ENCODE results near the gene HDGFL2. TPM values are rescaled to one million over a fixed set of nuclear protein-coding genes. Genes with fewer than 3 reads are reported as not detected.
"Not testable (repeated sequence)": the region's sequence is repeated elsewhere in the genome, so short reads cannot be mapped to it uniquely, and the experiment has no call there.

The HDGFL2 gene
- total and polyA plus RNA-seq, 2 donors (not counting 1 experiment from before 2014, with no cell fraction given): 19.5 to 51.2 TPM

DNA sequence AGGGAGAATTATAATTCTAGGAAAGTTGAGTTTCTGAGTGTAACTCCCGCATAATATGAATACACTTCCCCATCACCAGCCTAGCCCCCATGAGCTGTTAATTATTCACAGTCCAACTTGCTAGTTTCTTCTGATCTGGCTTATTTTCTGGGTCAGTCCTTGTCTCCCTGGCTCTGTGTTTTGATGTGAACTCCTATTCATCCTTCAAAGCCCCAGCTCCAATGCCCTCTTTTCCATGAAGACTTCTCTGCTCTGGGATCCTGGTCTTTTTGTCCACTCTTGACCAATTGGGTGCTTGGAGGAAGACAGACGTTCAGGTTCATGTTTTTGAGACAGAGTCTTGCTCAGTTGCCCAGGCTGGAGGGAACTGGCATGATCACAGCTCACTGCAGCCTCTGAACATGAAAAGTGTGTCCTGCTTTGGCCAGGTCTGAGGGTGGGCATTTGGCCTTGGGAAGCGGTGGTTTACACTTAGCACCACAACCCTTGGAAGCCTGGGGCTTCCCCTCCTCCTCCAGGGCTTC, 67.1 kb downstream of the HDGFL2 start:
- H3K4me3 ChIP-seq (replicated peaks in 1 of 4; ENCODE audit: control extremely low read depth in 1 of 4, insufficient read depth in 1 of 4, low read depth in 3 of 4, low read length in 4 of 4): no peak overlapping the region
- H3K4me1 ChIP-seq (ENCODE audit: control insufficient read depth, extremely low read depth, insufficient read depth, low read length): no peaks in the 10 kb centered on the region
- H3K4me2 ChIP-seq (ENCODE audit: extremely low read depth, insufficient read depth, low read length): no peak overlapping the region
- H2AFZ ChIP-seq (ENCODE audit: low read length): no peak overlapping the region
- H3K36me3 ChIP-seq (ENCODE audit: control insufficient read depth, insufficient read depth, low read length): no peaks in the 10 kb centered on the region
- H3K9ac ChIP-seq (ENCODE audit: insufficient read depth, low read length): no peak overlapping the region
- no peaks in the 10 kb centered on the region for H4K20me1 ChIP-seq (ENCODE audit: control insufficient read depth, extremely low read depth, insufficient read depth, low read length)
- no peak overlapping the region for H3K27ac ChIP-seq (ENCODE audit: insufficient read depth, low read length)
- TF ChIP-seq, protein P1, sequence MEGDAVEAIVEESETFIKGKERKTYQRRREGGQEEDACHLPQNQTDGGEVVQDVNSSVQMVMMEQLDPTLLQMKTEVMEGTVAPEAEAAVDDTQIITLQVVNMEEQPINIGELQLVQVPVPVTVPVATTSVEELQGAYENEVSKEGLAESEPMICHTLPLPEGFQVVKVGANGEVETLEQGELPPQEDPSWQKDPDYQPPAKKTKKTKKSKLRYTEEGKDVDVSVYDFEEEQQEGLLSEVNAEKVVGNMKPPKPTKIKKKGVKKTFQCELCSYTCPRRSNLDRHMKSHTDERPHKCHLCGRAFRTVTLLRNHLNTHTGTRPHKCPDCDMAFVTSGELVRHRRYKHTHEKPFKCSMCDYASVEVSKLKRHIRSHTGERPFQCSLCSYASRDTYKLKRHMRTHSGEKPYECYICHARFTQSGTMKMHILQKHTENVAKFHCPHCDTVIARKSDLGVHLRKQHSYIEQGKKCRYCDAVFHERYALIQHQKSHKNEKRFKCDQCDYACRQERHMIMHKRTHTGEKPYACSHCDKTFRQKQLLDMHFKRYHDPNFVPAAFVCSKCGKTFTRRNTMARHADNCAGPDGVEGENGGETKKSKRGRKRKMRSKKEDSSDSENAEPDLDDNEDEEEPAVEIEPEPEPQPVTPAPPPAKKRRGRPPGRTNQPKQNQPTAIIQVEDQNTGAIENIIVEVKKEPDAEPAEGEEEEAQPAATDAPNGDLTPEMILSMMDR (conservative IDR thresholded peaks at IDR 0.05 in 1 of 2, IDR thresholded peaks at IDR 0.05 in 1 of 2; ENCODE audit: low read depth in 1 of 2, low read length in 2 of 2): no peak
- no peak for TF ChIP-seq EZH2 (IDR thresholded peaks at IDR 0.05; ENCODE audit: low read length, missing control alignments)
- H3K79me2 ChIP-seq (ENCODE audit: control insufficient read depth, insufficient read depth, low read length): no peaks in the 10 kb centered on the region
- peaks cover 4% of the 10 kb centered on the region for H3K27me3 ChIP-seq (ENCODE audit: control insufficient read depth, insufficient read depth, low read length)
- DNase-seq (ENCODE audit: low read depth in 2 of 2): no peak
- H3K9me3 ChIP-seq (ENCODE audit: control insufficient read depth, insufficient read depth, low read depth, low read length): no peaks in the 10 kb centered on the region

DNA sequence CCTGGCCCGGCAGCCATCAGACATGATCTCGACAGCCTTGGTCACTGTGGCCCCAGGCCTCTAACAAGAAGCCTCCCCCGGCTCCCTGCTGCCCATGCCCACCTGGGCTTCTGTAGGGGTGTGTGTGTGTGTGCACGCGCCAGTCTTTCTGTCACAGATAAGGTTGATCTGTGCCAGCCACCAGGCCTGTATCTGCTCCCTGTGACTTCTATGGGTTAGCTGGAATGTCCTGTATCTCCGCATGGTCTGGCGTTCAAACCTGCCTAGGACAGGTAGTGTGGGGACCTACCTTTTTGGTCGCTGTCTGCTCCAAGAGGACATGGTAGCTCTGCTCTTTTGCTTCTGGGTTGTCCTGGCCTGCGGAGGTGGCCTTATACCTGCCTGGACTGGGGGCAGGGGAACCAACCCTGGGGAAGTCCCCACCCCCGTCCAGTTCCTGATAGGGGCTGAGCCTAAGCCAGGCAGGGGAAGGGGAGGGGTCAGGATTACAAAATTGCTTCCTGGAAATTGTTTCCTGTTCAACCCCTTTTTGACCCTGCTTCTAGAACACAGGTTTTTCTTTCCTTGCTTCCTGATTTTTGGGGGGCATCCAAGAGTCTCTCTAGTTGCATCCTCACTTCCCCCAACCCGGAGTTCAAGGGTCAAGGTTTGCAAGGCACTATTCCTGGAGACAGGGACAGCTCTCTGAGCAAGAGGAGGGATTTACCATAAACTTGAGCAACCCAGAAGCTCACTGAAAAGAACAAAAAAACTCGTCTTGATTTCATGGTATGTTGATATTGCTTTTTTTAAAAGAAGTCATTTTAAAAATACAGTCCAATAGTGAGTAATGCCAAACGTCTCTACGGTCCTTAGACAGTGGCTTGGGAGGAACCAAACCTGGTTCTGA, 67.8 kb downstream of the HDGFL2 start, which contains the start of gene LRG1:
Gene LRG1, minus strand, starts transcription at position 344 of the 889 bp plus-strand sequence. Its CDS starts 23 bp downstream, at position 321.
- no peaks in the 10 kb centered on the region for H4K20me1 ChIP-seq (ENCODE audit: control insufficient read depth, extremely low read depth, insufficient read depth, low read length)
- H3K9me3 ChIP-seq (ENCODE audit: control insufficient read depth, insufficient read depth, low read depth, low read length): no peaks in the 10 kb centered on the region
- H3K36me3 ChIP-seq (ENCODE audit: control insufficient read depth, insufficient read depth, low read length): no peaks in the 10 kb centered on the region
- no peaks in the 10 kb centered on the region for H3K79me2 ChIP-seq (ENCODE audit: control insufficient read depth, insufficient read depth, low read length)
- H2AFZ ChIP-seq (ENCODE audit: low read length): no peak within 1 kb of the TSS
- no peak within 1 kb of the TSS for H3K27ac ChIP-seq (ENCODE audit: insufficient read depth, low read length)
- no peak within 1 kb of the TSS for H3K9ac ChIP-seq (ENCODE audit: insufficient read depth, low read length)
- no peak for DNase-seq (ENCODE audit: low read depth in 2 of 2)
- peaks cover under 1% of the 10 kb centered on the region for H3K27me3 ChIP-seq (ENCODE audit: control insufficient read depth, insufficient read depth, low read length)
- no peaks in the 10 kb centered on the region for H3K4me1 ChIP-seq (ENCODE audit: control insufficient read depth, extremely low read depth, insufficient read depth, low read length)
- H3K4me2 ChIP-seq (ENCODE audit: extremely low read depth, insufficient read depth, low read length): no peak within 1 kb of the TSS
- H3K4me3 ChIP-seq (replicated peaks in 1 of 4; ENCODE audit: control extremely low read depth in 1 of 4, insufficient read depth in 1 of 4, low read depth in 3 of 4, low read length in 4 of 4): no peak within 1 kb of the TSS
- no peak for TF ChIP-seq EZH2 (IDR thresholded peaks at IDR 0.05; ENCODE audit: low read length, missing control alignments)
- TF ChIP-seq, protein P1 (conservative IDR thresholded peaks at IDR 0.05 in 1 of 2, IDR thresholded peaks at IDR 0.05 in 1 of 2; ENCODE audit: low read depth in 1 of 2, low read length in 2 of 2): no peak

DNA sequence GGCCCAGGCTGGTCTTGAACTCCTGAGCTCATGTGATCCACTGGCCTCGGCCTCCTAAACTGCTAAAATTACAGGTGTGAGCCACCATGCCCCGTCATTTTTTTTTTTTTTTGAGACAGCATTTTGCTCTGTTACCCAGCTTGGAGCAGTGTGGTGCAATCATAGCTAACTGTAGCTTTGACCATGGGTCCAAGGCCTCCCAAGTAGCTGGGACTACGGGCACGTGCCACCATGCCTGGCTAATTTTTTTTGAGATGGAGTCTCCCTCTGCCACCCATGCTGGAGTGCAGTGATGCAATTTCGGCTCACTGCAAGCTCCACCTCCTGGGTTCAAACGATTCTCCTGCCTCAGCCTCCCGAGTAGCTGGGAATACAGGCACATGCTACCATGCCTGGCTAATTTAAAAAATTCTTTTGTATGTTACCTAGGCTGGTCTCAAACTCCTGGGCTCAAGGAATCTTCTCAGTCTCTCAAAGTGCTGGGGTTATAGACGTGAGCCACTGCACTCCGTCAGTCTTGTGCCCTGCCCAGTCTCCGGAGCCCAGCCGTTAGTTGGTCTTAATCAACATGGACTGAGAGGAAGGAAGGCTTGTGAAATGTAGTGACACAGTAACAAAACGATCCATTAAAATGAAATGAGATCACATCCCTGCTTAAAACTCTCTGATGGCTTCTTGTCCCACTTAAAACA, 69.2 kb downstream of the HDGFL2 start:
- TF ChIP-seq EZH2 (IDR thresholded peaks at IDR 0.05; ENCODE audit: low read length, missing control alignments): no peak
- TF ChIP-seq, protein P1 (conservative IDR thresholded peaks at IDR 0.05 in 1 of 2, IDR thresholded peaks at IDR 0.05 in 1 of 2; ENCODE audit: low read depth in 1 of 2, low read length in 2 of 2): no peak
- H3K9ac ChIP-seq (ENCODE audit: insufficient read depth, low read length): no peak overlapping the region
- H3K79me2 ChIP-seq (ENCODE audit: control insufficient read depth, insufficient read depth, low read length): no peaks in the 10 kb centered on the region
- H2AFZ ChIP-seq (ENCODE audit: low read length): no peak overlapping the region
- no peaks in the 10 kb centered on the region for H4K20me1 ChIP-seq (ENCODE audit: control insufficient read depth, extremely low read depth, insufficient read depth, low read length)
- H3K9me3 ChIP-seq (ENCODE audit: control insufficient read depth, insufficient read depth, low read depth, low read length): no peaks in the 10 kb centered on the region
- DNase-seq (ENCODE audit: low read depth in 2 of 2): no peak
- no peak overlapping the region for H3K27ac ChIP-seq (ENCODE audit: insufficient read depth, low read length)
- no peak overlapping the region for H3K4me3 ChIP-seq (replicated peaks in 1 of 4; ENCODE audit: control extremely low read depth in 1 of 4, insufficient read depth in 1 of 4, low read depth in 3 of 4, low read length in 4 of 4)
- H3K27me3 ChIP-seq (ENCODE audit: control insufficient read depth, insufficient read depth, low read length): no peaks in the 10 kb centered on the region
- no peaks in the 10 kb centered on the region for H3K36me3 ChIP-seq (ENCODE audit: control insufficient read depth, insufficient read depth, low read length)
- H3K4me1 ChIP-seq (ENCODE audit: control insufficient read depth, extremely low read depth, insufficient read depth, low read length): no peaks in the 10 kb centered on the region
- no peak overlapping the region for H3K4me2 ChIP-seq (ENCODE audit: extremely low read depth, insufficient read depth, low read length)

DNA sequence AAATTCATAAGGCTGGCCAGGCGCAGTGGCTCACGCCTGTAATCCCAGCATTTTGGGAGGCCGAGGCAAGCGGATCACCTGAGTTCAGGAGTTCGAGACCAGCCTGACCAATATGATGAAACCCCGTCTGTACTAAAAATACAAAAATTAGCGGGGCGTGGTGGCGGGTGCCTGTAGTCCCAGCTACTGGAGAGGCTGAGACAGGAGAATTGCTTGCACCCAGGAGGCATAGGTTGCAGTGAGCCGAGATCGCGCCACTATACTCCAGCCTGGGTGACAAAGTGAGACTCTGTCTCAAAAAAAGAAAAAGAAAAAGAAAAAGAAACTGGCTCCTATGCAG, 69.7 kb downstream of the HDGFL2 start:
- not testable (repeated sequence) for H3K4me1 ChIP-seq (ENCODE audit: control insufficient read depth, extremely low read depth, insufficient read depth, low read length); H3K79me2 ChIP-seq (ENCODE audit: control insufficient read depth, insufficient read depth, low read length); H3K9me3 ChIP-seq (ENCODE audit: control insufficient read depth, insufficient read depth, low read depth, low read length); H3K27me3 ChIP-seq (ENCODE audit: control insufficient read depth, insufficient read depth, low read length); H3K27ac ChIP-seq (ENCODE audit: insufficient read depth, low read length); H2AFZ ChIP-seq (ENCODE audit: low read length); H4K20me1 ChIP-seq (ENCODE audit: control insufficient read depth, extremely low read depth, insufficient read depth, low read length); DNase-seq (ENCODE audit: low read depth in 2 of 2); H3K4me3 ChIP-seq (replicated peaks in 1 of 4; ENCODE audit: control extremely low read depth in 1 of 4, insufficient read depth in 1 of 4, low read depth in 3 of 4, low read length in 4 of 4); H3K36me3 ChIP-seq (ENCODE audit: control insufficient read depth, insufficient read depth, low read length); H3K9ac ChIP-seq (ENCODE audit: insufficient read depth, low read length); H3K4me2 ChIP-seq (ENCODE audit: extremely low read depth, insufficient read depth, low read length)
